HG02840 (cell line): ENCODE results near the gene ZNF282.
"Not testable (repeated sequence)": the region's sequence is repeated elsewhere in the genome, so short reads cannot be mapped to it uniquely, and the experiment has no call there.

Experiments used
- ATAC-seq: cut with Tn5 transposase; IDR thresholded peaks from one replicate; pipeline ENCODE4 v1.9.1; 2021; ENCODE audit warnings: mild to moderate bottlenecking, moderate library complexity, moderate number of reproducible peaks; ENCODE audit not compliant: unreplicated experiment, low FRiP score

Gene ZNF282

GRCh38 chr7:149252378-149252777, 57.0 kb downstream of the ZNF282 start:
- no peak for ATAC-seq

- ATAC-seq: no peak
These were observed 58.3 kb downstream of the ZNF282 start for GRCh38 chr7:149253665-149254064.

GRCh38 chr7:149254181-149254858, 59.0 kb downstream of the ZNF282 start:
- ATAC-seq: no peak

GRCh38 chr7:149255174-149255573, 59.8 kb downstream of the ZNF282 start:
- ATAC-seq: no peak

GRCh38 chr7:149256568-149256967, 61.2 kb downstream of the ZNF282 start:
- no peak for ATAC-seq

- ATAC-seq: no peak
These were observed 61.8 kb downstream of the ZNF282 start for GRCh38 chr7:149257146-149257545.

- no peak for ATAC-seq
These were observed 66.0 kb downstream of the ZNF282 start for GRCh38 chr7:149261316-149261828.

- ATAC-seq: peak; percentile 81
These were observed 66.7 kb downstream of the ZNF282 start, which contains the start of gene ZNF783 for GRCh38 chr7:149261829-149262617. Gene ZNF783 (plus strand): TSS chr7:149262196. CDS start chr7:149262334, 138 bp downstream.

- no peak for ATAC-seq
These were observed 71.1 kb downstream of the ZNF282 start for GRCh38 chr7:149266451-149266850.

GRCh38 chr7:149267733-149268132, 72.4 kb downstream of the ZNF282 start:
- no peak for ATAC-seq

- ATAC-seq: not testable (repeated sequence)
These were observed 79.1 kb downstream of the ZNF282 start for GRCh38 chr7:149274424-149274823.
